Loucy (cell line): ENCODE data around the gene TIMP2.

Source experiments
- H2AFZ ChIP-seq: fragments of 200-600 bp; sonication (generic); 2 replicates; pipeline ENCODE4 v1.6.0; 2016; ENCODE audit warnings: antibody characterized with exemption, mild to moderate bottlenecking, low read length, moderate library complexity
- H3F3A ChIP-seq: fragments of 200-600 bp; 2 replicates; pipeline ENCODE4 v1.6.0; 2016; ENCODE audit warnings: antibody characterized with exemption, low read depth, mild to moderate bottlenecking
- H3K27me3 ChIP-seq: fragments of 200-600 bp; sonication (generic); 2 replicates; pipeline ENCODE4 v1.6.1; 2014; ENCODE audit warnings: low read length, mild to moderate bottlenecking; ENCODE audit not compliant: insufficient read depth, poor library complexity, severe bottlenecking
- H3K36me3 ChIP-seq: fragments of 200-600 bp; sonication (generic); 2 replicates; pipeline ENCODE4 v1.6.1; 2016; ENCODE audit warnings: low read length; ENCODE audit not compliant: insufficient read depth
- H3K4me1 ChIP-seq: fragments of 200-600 bp; sonication (generic); 2 replicates; pipeline ENCODE4 v1.5.1; 2014; ENCODE audit warnings: low read length, mild to moderate bottlenecking; ENCODE audit not compliant: insufficient read depth, poor library complexity, severe bottlenecking
- H3K4me2 ChIP-seq: fragments of 200-600 bp; sonication (generic); 2 replicates; pipeline ENCODE4 v1.6.0; 2014; ENCODE audit warnings: antibody characterized with exemption, low read length, low read depth, mild to moderate bottlenecking; ENCODE audit not compliant: poor library complexity, severe bottlenecking
- H3K4me3 ChIP-seq: fragments of 200-600 bp; sonication (generic); 2 replicates; pipeline ENCODE4 v1.5.1; 2014; ENCODE audit warnings: low read length, mild to moderate bottlenecking, mixed read lengths; ENCODE audit not compliant: poor library complexity, severe bottlenecking
- H3K79me2 ChIP-seq: fragments of 200-600 bp; sonication (generic); 2 replicates; pipeline ENCODE4 v1.6.1; 2014; ENCODE audit warnings: low read length; ENCODE audit not compliant: insufficient read depth
- H3K9ac ChIP-seq: fragments of 200-600 bp; sonication (generic); 2 replicates; pipeline ENCODE4 v1.6.0; 2014; ENCODE audit warnings: mild to moderate bottlenecking, low read depth, low read length, moderate library complexity; ENCODE audit not compliant: poor library complexity, severe bottlenecking
- H3K9me2 ChIP-seq: fragments of 200-600 bp; sonication (generic); replicated peaks from 2 replicates; pipeline ENCODE4 v1.6.1; 2016; ENCODE audit warnings: low read depth, low read length, mixed read lengths
- H3K9me3 ChIP-seq: fragments of 200-600 bp; sonication (generic); 2 replicates; pipeline ENCODE4 v1.6.1; 2014; ENCODE audit warnings: mild to moderate bottlenecking, antibody characterized with exemption, low read length, low read depth; ENCODE audit not compliant: insufficient read depth
- H4K20me1 ChIP-seq: fragments of 200-600 bp; sonication (generic); 2 replicates; pipeline ENCODE4 v1.6.0; 2014; ENCODE audit warnings: antibody characterized with exemption, low read length, mild to moderate bottlenecking; ENCODE audit not compliant: insufficient read depth, poor library complexity, severe bottlenecking
- CTCF ChIP-seq: fragments of 200-600 bp; sonication (generic); conservative IDR thresholded peaks from 2 replicates; pipeline ENCODE4 v1.5.1; 2014; ENCODE audit warnings: mild to moderate bottlenecking, antibody characterized with exemption, low read length
- EZH2phosphoT487 ChIP-seq: fragments of 200-600 bp; IDR thresholded peaks from 2 replicates; pipeline ENCODE4 v1.6.1; 2018; ENCODE audit warnings: antibody characterized with exemption, mild to moderate bottlenecking, moderate library complexity, borderline replicate concordance

The TIMP2 gene

GRCh38 chr17:78839762-78840529 is 85.2 kb downstream of the TIMP2 start:
- TF ChIP-seq EZH2phosphoT487 = no peak
- no peak for TF ChIP-seq CTCF
- H2AFZ ChIP-seq = peak overlapping the region; percentile 16; the same call in 1 of the 2 replicates
- peaks cover 44% of the 10 kb centered on the region for H3K4me1 ChIP-seq
- H3K79me2 ChIP-seq = peaks cover 63% of the 10 kb centered on the region
- H3F3A ChIP-seq = no peaks in the 10 kb centered on the region
- peak overlapping the region; percentile 98 for H3K4me2 ChIP-seq
- H4K20me1 ChIP-seq = peaks cover 30% of the 10 kb centered on the region
- peak overlapping the region; percentile 90 for H3K9ac ChIP-seq
- H3K9me3 ChIP-seq = no peaks in the 10 kb centered on the region
- H3K9me2 ChIP-seq = no peaks in the 10 kb centered on the region
- H3K27me3 ChIP-seq = no peaks in the 10 kb centered on the region
- H3K4me3 ChIP-seq = peak overlapping the region; percentile 90
- H3K36me3 ChIP-seq = peaks cover 28% of the 10 kb centered on the region; the same call in 1 of the 2 replicates

GRCh38 chr17:78839235-78839761 is 85.9 kb downstream of the TIMP2 start:
- TF ChIP-seq CTCF (no peak), EZH2phosphoT487 (no peak)
- Histone ChIP-seq H3K4me3 (peak overlapping the region; percentile 90), H3K27me3 (no peaks in the 10 kb centered on the region), H2AFZ (no peak overlapping the region), H3K9me3 (no peaks in the 10 kb centered on the region), H3K36me3 (peaks cover 34% of the 10 kb centered on the region; the same call in 1 of the 2 replicates), H3F3A (no peaks in the 10 kb centered on the region), H3K9me2 (no peaks in the 10 kb centered on the region), H3K9ac (peak overlapping the region; percentile 90), H3K4me1 (peaks cover 44% of the 10 kb centered on the region), H3K79me2 (peaks cover 63% of the 10 kb centered on the region), H3K4me2 (peak overlapping the region; percentile 98), H4K20me1 (peaks cover 30% of the 10 kb centered on the region)

DNA sequence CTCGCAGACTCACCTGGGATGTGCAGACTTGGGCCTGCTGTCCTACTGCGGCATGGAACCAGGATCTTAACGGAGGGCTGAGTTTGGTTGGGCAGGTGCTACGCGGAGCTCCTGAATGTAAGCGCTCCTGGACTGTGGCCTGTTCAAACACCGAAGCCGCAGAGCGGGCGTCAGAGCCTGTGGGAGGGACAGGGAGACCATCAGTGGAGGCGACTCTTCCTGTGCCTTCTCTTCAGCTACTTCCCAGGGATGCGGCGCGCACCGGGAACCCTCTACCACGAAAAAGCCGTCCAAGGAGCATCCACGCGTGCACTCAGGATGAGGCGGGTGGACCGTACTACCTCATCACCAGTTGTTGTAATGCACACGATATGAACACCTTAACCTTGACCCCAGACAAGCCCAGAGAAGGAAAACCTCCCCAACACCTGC is 86.6 kb downstream of the TIMP2 start:
- H3K9me3 ChIP-seq = no peaks in the 10 kb centered on the region
- no peaks in the 10 kb centered on the region for H3K27me3 ChIP-seq
- no peak overlapping the region for H2AFZ ChIP-seq
- peaks cover 41% of the 10 kb centered on the region; the same call in 1 of the 2 replicates for H3K36me3 ChIP-seq
- H4K20me1 ChIP-seq = peaks cover 30% of the 10 kb centered on the region
- peak overlapping the region; percentile 98 for H3K4me2 ChIP-seq
- H3K9ac ChIP-seq = peak overlapping the region; percentile 90
- peaks cover 42% of the 10 kb centered on the region for H3K4me1 ChIP-seq
- H3K9me2 ChIP-seq = no peaks in the 10 kb centered on the region
- H3F3A ChIP-seq = no peaks in the 10 kb centered on the region
- H3K79me2 ChIP-seq = peaks cover 63% of the 10 kb centered on the region
- H3K4me3 ChIP-seq = peak overlapping the region; percentile 90
- no peak for TF ChIP-seq EZH2phosphoT487
- TF ChIP-seq CTCF = no peak
